A673 (cell line): ENCODE data around the gene DOCK6.

Source experiments
- EZH2 ChIP-seq: fragments of 200-600 bp; sonication (generic); IDR thresholded peaks from 2 replicates; pipeline ENCODE4 v1.6.1; 2017; ENCODE audit warnings: borderline replicate concordance, low read depth, mild to moderate bottlenecking, mixed read lengths, antibody characterized with exemption, low read length; ENCODE audit not compliant: poor library complexity, severe bottlenecking
- TF ChIP-seq, protein P1 (sequence below): fragments of 300-800, 200-600 bp; sonication (generic); conservative IDR thresholded peaks from 2 replicates; pipeline ENCODE4 v1.5.1; 2017; ENCODE audit warnings: low read depth, mild to moderate bottlenecking, antibody characterized with exemption, low read length, moderate library complexity, mixed read lengths

DNA sequence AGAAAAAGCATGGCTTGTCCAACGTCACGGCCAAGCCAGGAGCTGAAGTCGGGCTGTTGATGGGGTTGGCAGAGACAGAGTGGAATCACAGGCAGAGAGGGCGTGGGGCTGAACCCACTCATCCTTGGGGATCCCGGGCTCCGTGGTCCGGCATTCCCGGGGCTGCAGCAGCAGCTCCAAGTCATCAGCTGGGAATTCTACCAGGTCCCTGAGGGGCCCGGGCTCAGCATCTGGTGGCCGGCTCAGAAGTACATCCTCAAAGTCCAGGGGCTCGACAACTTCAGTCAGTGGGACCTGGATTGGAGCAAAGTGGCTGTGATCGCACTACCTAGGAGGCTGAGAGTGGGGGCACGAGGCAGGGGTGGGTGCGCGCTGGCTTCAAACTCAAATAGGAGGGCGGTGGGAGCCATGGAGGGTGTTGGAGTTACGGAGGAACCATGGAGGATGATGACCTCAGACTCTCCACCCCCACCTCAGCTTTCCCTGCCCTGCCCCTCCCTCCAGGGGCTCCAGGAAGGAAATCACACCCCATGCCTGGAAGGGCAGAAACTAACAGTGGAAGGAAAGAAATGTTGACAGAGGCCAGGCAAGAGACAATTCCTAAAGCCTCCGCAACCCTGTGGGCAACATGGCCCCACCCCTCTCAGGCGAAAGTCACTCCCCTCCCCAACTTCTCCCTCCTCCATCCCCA is 9.5 kb downstream of the DOCK6 start:
- TF ChIP-seq, protein P1, sequence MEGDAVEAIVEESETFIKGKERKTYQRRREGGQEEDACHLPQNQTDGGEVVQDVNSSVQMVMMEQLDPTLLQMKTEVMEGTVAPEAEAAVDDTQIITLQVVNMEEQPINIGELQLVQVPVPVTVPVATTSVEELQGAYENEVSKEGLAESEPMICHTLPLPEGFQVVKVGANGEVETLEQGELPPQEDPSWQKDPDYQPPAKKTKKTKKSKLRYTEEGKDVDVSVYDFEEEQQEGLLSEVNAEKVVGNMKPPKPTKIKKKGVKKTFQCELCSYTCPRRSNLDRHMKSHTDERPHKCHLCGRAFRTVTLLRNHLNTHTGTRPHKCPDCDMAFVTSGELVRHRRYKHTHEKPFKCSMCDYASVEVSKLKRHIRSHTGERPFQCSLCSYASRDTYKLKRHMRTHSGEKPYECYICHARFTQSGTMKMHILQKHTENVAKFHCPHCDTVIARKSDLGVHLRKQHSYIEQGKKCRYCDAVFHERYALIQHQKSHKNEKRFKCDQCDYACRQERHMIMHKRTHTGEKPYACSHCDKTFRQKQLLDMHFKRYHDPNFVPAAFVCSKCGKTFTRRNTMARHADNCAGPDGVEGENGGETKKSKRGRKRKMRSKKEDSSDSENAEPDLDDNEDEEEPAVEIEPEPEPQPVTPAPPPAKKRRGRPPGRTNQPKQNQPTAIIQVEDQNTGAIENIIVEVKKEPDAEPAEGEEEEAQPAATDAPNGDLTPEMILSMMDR, result no peak
- TF ChIP-seq EZH2, result no peak
